Neural cell (in vitro differentiated cells): ENCODE data around the gene CNOT6.

Experiments used
- CTCF ChIP-seq: fragments of 450-650 bp; IDR thresholded peaks from 2 replicates; pipeline ENCODE4 v1.5.1; 2014; ENCODE audit warnings: antibody characterized with exemption, mild to moderate bottlenecking, moderate library complexity; ENCODE audit not compliant: poor library complexity, severe bottlenecking
- EZH2 ChIP-seq: fragments of 200-600, 300-800 bp; shearing (Covaris generic), sonication (generic); IDR thresholded peaks from 2 replicates; pipeline ENCODE4 v1.6.1; 2014; ENCODE audit warnings: antibody characterized with exemption, low read length, borderline replicate concordance, mild to moderate bottlenecking; ENCODE audit not compliant: insufficient read depth, poor library complexity, severe bottlenecking
- MXI1 ChIP-seq: fragments of 450-650 bp; conservative IDR thresholded peaks from 2 replicates; pipeline ENCODE4 v1.6.1; 2014; ENCODE audit warnings: antibody characterized with exemption, mild to moderate bottlenecking; ENCODE audit not compliant: poor library complexity, severe bottlenecking
- POLR2AphosphoS5 ChIP-seq: IDR thresholded peaks from 2 replicates; pipeline ENCODE4 v1.6.1; 2012
- REST ChIP-seq: IDR thresholded peaks from 2 replicates; pipeline ENCODE4 v1.6.1; 2012; ENCODE audit warnings: borderline replicate concordance

GRCh38 chr5:180622910-180623309 is 128.7 kb downstream of the CNOT6 start:
- TF ChIP-seq EZH2: no peak
- no peak for TF ChIP-seq POLR2AphosphoS5
- TF ChIP-seq CTCF: no peak
- TF ChIP-seq REST: no peak
- no peak for TF ChIP-seq MXI1
